HG03575 (cell line): ENCODE measurements around the gene HS3ST6.
A peak's percentile ranks its signal among the peaks of the same experiment; 100 is the strongest.
"Not testable (repeated sequence)": the region's sequence is repeated elsewhere in the genome, so short reads cannot be mapped to it uniquely, and the experiment has no call there.

Source experiments
- ATAC-seq: cut with Tn5 transposase; IDR thresholded peaks from one replicate; pipeline ENCODE4 v1.9.1; 2021; ENCODE audit not compliant: unreplicated experiment, insufficient number of reproducible peaks, low FRiP score; ENCODE audit errors: extremely low read depth

Gene HS3ST6

GRCh38 chr16:1949507-1949906 lies 31.3 kb upstream of the HS3ST6 start:
- ATAC-seq, result no peak

- ATAC-seq, result no peak
Measured at GRCh38 chr16:1947369-1947670, 29.1 kb upstream of the HS3ST6 start.

GRCh38 chr16:1946495-1947368 lies 28.5 kb upstream of the HS3ST6 start:
- no peak for ATAC-seq

GRCh38 chr16:1945559-1946391 lies 27.6 kb upstream of the HS3ST6 start:
- ATAC-seq, result no peak

- no peak for ATAC-seq
Measured at GRCh38 chr16:1944612-1945199, 26.5 kb upstream of the HS3ST6 start.

- ATAC-seq, result peak; percentile 52
Measured at GRCh38 chr16:1942810-1943726, 24.9 kb upstream of the HS3ST6 start, which contains the start of gene MSRB1. Gene MSRB1 (minus strand): TSS chr16:1943199. CDS start chr16:1943156, 43 bp downstream.

GRCh38 chr16:1942047-1942809 lies 24.0 kb upstream of the HS3ST6 start:
- no peak for ATAC-seq

GRCh38 chr16:1941162-1942046 lies 23.2 kb upstream of the HS3ST6 start:
- ATAC-seq, result no peak

- ATAC-seq, result no peak
Measured at GRCh38 chr16:1940273-1941161, 22.3 kb upstream of the HS3ST6 start.

GRCh38 chr16:1939833-1940232 lies 21.6 kb upstream of the HS3ST6 start:
- ATAC-seq, result not testable (repeated sequence)

GRCh38 chr16:1938910-1939309 lies 20.7 kb upstream of the HS3ST6 start:
- no peak for ATAC-seq

- no peak for ATAC-seq
Measured at GRCh38 chr16:1938316-1938715, 20.1 kb upstream of the HS3ST6 start.

- ATAC-seq, result no peak
Measured at GRCh38 chr16:1936945-1937479, 18.8 kb upstream of the HS3ST6 start.

GRCh38 chr16:1933097-1933661 lies 15.0 kb upstream of the HS3ST6 start:
- no peak for ATAC-seq

- no peak for ATAC-seq
Measured at GRCh38 chr16:1932050-1933028, 14.1 kb upstream of the HS3ST6 start.
